SK-N-SH treated with all-trans-retinoic acid at 6 μM for 48 hours (cell line): ENCODE measurements around the gene WASF1.

ENCODE experiments used
- RARB ChIP-seq: fragments of 250-450 bp; sonication (Bioruptor Pico); IDR thresholded peaks from 2 replicates; pipeline ENCODE4 v1.8.0; 2021; ENCODE audit warnings: mild to moderate bottlenecking, moderate library complexity
- TF ChIP-seq, protein P1 (sequence below): fragments of 250-450 bp; sonication (Bioruptor Pico); IDR thresholded peaks from 2 replicates; pipeline ENCODE4 v1.5.1; 2020; ENCODE audit warnings: low read depth, mild to moderate bottlenecking, moderate library complexity

DNA sequence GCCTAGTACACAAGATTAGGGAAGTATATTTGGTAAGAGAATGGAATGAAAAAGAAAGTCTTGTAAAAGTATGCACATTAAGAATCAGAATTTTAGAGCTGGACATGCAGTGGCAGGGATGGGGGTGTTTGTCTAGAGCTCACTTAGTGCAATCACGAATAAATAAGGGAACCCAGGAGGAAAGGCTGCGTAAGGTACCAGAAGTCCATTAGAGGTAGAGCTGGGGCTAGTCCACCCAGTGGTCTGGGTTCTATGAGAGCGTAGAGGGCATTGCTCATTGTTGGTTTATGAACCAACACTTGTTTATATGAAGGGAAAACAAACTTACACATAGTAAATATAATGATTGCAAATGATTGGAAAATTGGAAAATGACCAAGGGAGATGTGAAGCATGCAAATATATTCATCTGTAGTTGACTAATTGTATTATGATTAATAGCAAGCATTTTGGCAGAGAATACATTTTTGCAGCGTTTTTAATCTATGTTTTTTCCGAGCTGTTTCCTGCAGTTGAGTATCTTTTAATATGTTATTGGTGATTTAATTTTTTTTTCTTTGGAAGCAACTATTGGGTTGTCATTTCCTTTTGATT, 3.9 kb upstream of the WASF1 start:
- TF ChIP-seq RARB (CRISPR knock-in tag), result no peak
- TF ChIP-seq, protein P1, sequence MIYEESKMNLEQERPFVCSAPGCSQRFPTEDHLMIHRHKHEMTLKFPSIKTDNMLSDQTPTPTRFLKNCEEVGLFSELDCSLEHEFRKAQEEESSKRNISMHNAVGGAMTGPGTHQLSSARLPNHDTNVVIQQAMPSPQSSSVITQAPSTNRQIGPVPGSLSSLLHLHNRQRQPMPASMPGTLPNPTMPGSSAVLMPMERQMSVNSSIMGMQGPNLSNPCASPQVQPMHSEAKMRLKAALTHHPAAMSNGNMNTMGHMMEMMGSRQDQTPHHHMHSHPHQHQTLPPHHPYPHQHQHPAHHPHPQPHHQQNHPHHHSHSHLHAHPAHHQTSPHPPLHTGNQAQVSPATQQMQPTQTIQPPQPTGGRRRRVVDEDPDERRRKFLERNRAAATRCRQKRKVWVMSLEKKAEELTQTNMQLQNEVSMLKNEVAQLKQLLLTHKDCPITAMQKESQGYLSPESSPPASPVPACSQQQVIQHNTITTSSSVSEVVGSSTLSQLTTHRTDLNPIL (CRISPR knock-in tag), result no peak
